PC-3 (cell line): ENCODE measurements around the gene LYRM9. TPM values are rescaled to one million over a fixed set of nuclear protein-coding genes. Genes with fewer than 3 reads are reported as not detected.

Source experiments
- ATAC-seq: fragments of 200-7000 bp; cut with Tn5 transposase; 2 replicates; pipeline ENCODE4 v1.9.1; 2020; ENCODE audit warnings: mild to moderate bottlenecking, moderate library complexity
- BruUV-seq: library from RNA; stranded (reverse); fragments of 400-500 nt; replicated peaks from 2 replicates; lab custom pipeline; 2021; lab: Mats Ljungman, UMichigan
- CTCF ChIA-PET: fragments of 300-600 bp; sonication (Branson Sonifier 250); formaldehyde crosslinking; loops from one replicate; lab custom pipeline; 2022; ENCODE audit warnings: antibody characterized with exemption; lab: Charles Lee
- POLR2A ChIA-PET: fragments of 300-600 bp; sonication (Branson Sonifier 250); formaldehyde crosslinking; loops from one replicate; lab custom pipeline; 2022; ENCODE audit warnings: antibody characterized with exemption; ENCODE audit not compliant: unreplicated experiment; lab: Charles Lee
- DNase-seq: peaks from one replicate; pipeline ENCODE4 v3.0.0-alpha.2; 2015
- H2AFZ ChIP-seq: fragments of 300-600 bp; sonication (generic); 2 replicates; pipeline ENCODE4 v1.6.0; 2016; ENCODE audit warnings: antibody characterized with exemption, low read length
- H3F3A ChIP-seq: fragments of 300-600 bp; sonication (generic); one replicate; pipeline ENCODE4 v1.6.0; 2017; ENCODE audit warnings: antibody characterized with exemption, low read length, control low read depth, mild to moderate bottlenecking; ENCODE audit not compliant: unreplicated experiment
- H3K27ac ChIP-seq: fragments of 300-600 bp; sonication (generic); 2 replicates; pipeline ENCODE4 v1.5.1; 2016; ENCODE audit warnings: mild to moderate bottlenecking, low read length
- H3K27me3 ChIP-seq: fragments of 300-600 bp; sonication (generic); 2 replicates; pipeline ENCODE4 v1.6.1; 2016; ENCODE audit warnings: low read length, mixed read lengths
- H3K36me3 ChIP-seq: fragments of 300-600 bp; sonication (generic); 2 replicates; pipeline ENCODE4 v1.6.1; 2016; ENCODE audit warnings: low read depth, mixed run types, low read length, mixed read lengths
- H3K4me1 ChIP-seq: fragments of 300-600 bp; sonication (generic); 2 replicates; pipeline ENCODE4 v1.5.1; 2016; ENCODE audit warnings: low read length; ENCODE audit not compliant: insufficient read depth
- H3K4me2 ChIP-seq: fragments of 300-600 bp; sonication (generic); 2 replicates; pipeline ENCODE4 v1.6.0; 2016; ENCODE audit warnings: low read length
- H3K4me3 ChIP-seq: fragments of 300-600 bp; sonication (generic); 2 replicates; pipeline ENCODE4 v1.5.1; 2016; ENCODE audit warnings: mild to moderate bottlenecking, low read length, mixed read lengths
- H3K79me2 ChIP-seq: fragments of 300-600 bp; sonication (generic); 2 replicates; pipeline ENCODE4 v1.6.1; 2017; ENCODE audit warnings: low read length, mixed read lengths
- H3K9ac ChIP-seq: fragments of 300-600 bp; sonication (generic); 2 replicates; pipeline ENCODE4 v1.6.0; 2016; ENCODE audit warnings: mild to moderate bottlenecking, low read length
- H3K9me2 ChIP-seq: fragments of 300-600 bp; sonication (generic); replicated peaks from 2 replicates; pipeline ENCODE4 v1.6.1; 2016; ENCODE audit warnings: mixed run types, low read length, mixed read lengths
- H3K9me3 ChIP-seq: fragments of 300-600 bp; sonication (generic); 2 replicates; pipeline ENCODE4 v1.6.1; 2016; ENCODE audit warnings: low read length, mixed read lengths
- H4K20me1 ChIP-seq: fragments of 300-600 bp; sonication (generic); 2 replicates; pipeline ENCODE4 v1.6.1; 2016; ENCODE audit warnings: low read length, mixed read lengths
- CTCF ChIP-seq: fragments of 300-600 bp; sonication (generic); conservative IDR thresholded peaks from 2 replicates; pipeline ENCODE4 v1.5.1; 2017; ENCODE audit warnings: antibody characterized with exemption, low read depth, mild to moderate bottlenecking, low read length
- EZH2 ChIP-seq: fragments of 300-600 bp; sonication (generic); IDR thresholded peaks from one replicate; pipeline ENCODE4 v1.6.1; 2017; ENCODE audit warnings: antibody characterized with exemption, mild to moderate bottlenecking, low read length; ENCODE audit not compliant: unreplicated experiment
- EZH2phosphoT487 ChIP-seq: fragments of 300-600 bp; sonication (generic); IDR thresholded peaks from 2 replicates; pipeline ENCODE4 v1.6.1; 2018; ENCODE audit warnings: mild to moderate bottlenecking, antibody characterized with exemption, low read length, borderline replicate concordance
- intact Hi-C: fragments of 100-400 bp; cut with micrococcal nuclease; formaldehyde crosslinking; loops from 2 replicates; pipeline ENCODE4 v1.9.0; 2023
- total RNA-seq: library from RNA; depleted of rRNA; stranded (reverse); fragments of >200 nt; gene quantifications from 2 replicates; pipeline ENCODE4 v1.2.3, GENCODE V29; 2014

The LYRM9 gene
- total RNA-seq, 1 experiment from 2014 or later = 0.58 TPM

- Histone ChIP-seq H2AFZ (no peak overlapping the region), H3K4me1 (0 out of 2 replicates have a peak, but pooled peaks cover 5% of the 10 kb centered on the region), H3K27me3 (no peaks in the 10 kb centered on the region), H3K9me2 (no peaks in the 10 kb centered on the region), H3K9me3 (no peaks in the 10 kb centered on the region), H3K9ac (no peak overlapping the region), H3K27ac (no peak overlapping the region), H3K36me3 (no peaks in the 10 kb centered on the region), H3K4me2 (no peak overlapping the region), H3F3A (no peaks in the 10 kb centered on the region), H4K20me1 (no peaks in the 10 kb centered on the region), H3K4me3 (no peak overlapping the region), H3K79me2 (no peaks in the 10 kb centered on the region)
- ChIA-PET CTCF (interaction anchor here (0.6 to 2.2 kb wide), 4 partner anchors 24 to 119 kb away, joined by 3 to 24 read pairs (median 6); no protein-coding TSS in a partner anchor), POLR2A (no interaction called here)
- intact Hi-C loops = no loop called here
- BruUV-seq = no TSS peak
- no peak for DNase-seq
- no peak for ATAC-seq
- TF ChIP-seq CTCF = no peak
- TF ChIP-seq EZH2phosphoT487 = no peak
- no peak for TF ChIP-seq EZH2
Observed at GRCh38 chr17:27878776-27879562, 14.2 kb downstream of the LYRM9 start.

- Histone ChIP-seq H3K4me2 (no peak overlapping the region), H3K27ac (no peak overlapping the region), H3K27me3 (no peaks in the 10 kb centered on the region), H3K9me3 (no peaks in the 10 kb centered on the region), H3K4me3 (no peak overlapping the region), H3K9ac (no peak overlapping the region), H3K9me2 (no peaks in the 10 kb centered on the region), H3F3A (no peaks in the 10 kb centered on the region), H3K36me3 (no peaks in the 10 kb centered on the region), H3K79me2 (no peaks in the 10 kb centered on the region), H3K4me1 (0 out of 2 replicates have a peak, but pooled peaks cover 5% of the 10 kb centered on the region), H4K20me1 (no peaks in the 10 kb centered on the region), H2AFZ (no peak overlapping the region)
- POLR2A ChIA-PET = no interaction called here
- ATAC-seq (no peak), DNase-seq (peak; percentile 59)
- no TSS peak for BruUV-seq
- intact Hi-C loops = no loop called here
- TF ChIP-seq CTCF = no peak
- TF ChIP-seq EZH2phosphoT487 = no peak
- TF ChIP-seq EZH2 = no peak
- CTCF ChIA-PET = no interaction called here
Observed at GRCh38 chr17:27873746-27874145, 19.4 kb downstream of the LYRM9 start.

GRCh38 chr17:27873211-27873610, 20.0 kb downstream of the LYRM9 start:
- DNase-seq (no peak), ATAC-seq (no peak)
- ChIA-PET CTCF (no interaction called here), POLR2A (no interaction called here)
- Histone ChIP-seq H3K27ac (no peak overlapping the region), H3K9me3 (no peaks in the 10 kb centered on the region), H3K4me2 (no peak overlapping the region), H3K4me3 (no peak overlapping the region), H3K27me3 (no peaks in the 10 kb centered on the region), H3K79me2 (no peaks in the 10 kb centered on the region), H3F3A (no peaks in the 10 kb centered on the region), H3K4me1 (0 out of 2 replicates have a peak, but pooled peaks cover 5% of the 10 kb centered on the region), H2AFZ (no peak overlapping the region), H3K9me2 (no peaks in the 10 kb centered on the region), H4K20me1 (no peaks in the 10 kb centered on the region), H3K36me3 (no peaks in the 10 kb centered on the region), H3K9ac (no peak overlapping the region)
- TF ChIP-seq EZH2phosphoT487 (no peak), EZH2 (no peak), CTCF (no peak)
- intact Hi-C loops = no loop called here
- BruUV-seq = no TSS peak
